ENCODE measurements around the gene CRYBB3.
"Not testable (repeated sequence)": the region's sequence is repeated elsewhere in the genome, so short reads cannot be mapped to it uniquely, and the experiment has no call there.

Gene CRYBB3

DNA sequence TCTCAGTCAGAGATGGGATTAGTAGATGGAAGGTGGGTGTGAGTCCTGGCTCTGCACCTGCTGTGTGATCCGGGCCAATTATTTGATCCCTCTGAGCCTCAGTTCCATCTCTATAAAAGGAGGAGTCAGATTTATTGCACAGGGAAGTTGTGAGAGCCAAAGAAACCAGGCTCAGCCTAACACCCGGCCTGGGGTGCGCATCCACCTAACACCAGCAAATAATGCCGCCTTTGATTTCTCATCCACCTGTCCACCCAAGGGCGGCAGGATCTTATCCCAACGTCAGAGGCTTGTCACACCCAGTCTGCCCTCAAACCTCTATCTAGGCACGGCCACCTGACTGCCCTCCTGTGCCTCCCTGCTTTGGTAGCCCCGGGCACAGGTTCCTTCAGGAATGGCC, 22.1 kb downstream of the CRYBB3 start:
- DNase-seq (ENCODE audit: extremely low spot score), result no peak
- ChIA-PET POLR2A (no interaction called here), CTCF (no interaction called here)
- TF ChIP-seq, protein P1, sequence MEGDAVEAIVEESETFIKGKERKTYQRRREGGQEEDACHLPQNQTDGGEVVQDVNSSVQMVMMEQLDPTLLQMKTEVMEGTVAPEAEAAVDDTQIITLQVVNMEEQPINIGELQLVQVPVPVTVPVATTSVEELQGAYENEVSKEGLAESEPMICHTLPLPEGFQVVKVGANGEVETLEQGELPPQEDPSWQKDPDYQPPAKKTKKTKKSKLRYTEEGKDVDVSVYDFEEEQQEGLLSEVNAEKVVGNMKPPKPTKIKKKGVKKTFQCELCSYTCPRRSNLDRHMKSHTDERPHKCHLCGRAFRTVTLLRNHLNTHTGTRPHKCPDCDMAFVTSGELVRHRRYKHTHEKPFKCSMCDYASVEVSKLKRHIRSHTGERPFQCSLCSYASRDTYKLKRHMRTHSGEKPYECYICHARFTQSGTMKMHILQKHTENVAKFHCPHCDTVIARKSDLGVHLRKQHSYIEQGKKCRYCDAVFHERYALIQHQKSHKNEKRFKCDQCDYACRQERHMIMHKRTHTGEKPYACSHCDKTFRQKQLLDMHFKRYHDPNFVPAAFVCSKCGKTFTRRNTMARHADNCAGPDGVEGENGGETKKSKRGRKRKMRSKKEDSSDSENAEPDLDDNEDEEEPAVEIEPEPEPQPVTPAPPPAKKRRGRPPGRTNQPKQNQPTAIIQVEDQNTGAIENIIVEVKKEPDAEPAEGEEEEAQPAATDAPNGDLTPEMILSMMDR (IDR thresholded peaks at IDR 0.05; ENCODE audit: control extremely low read depth, extremely low read depth, low read depth, missing control alignments), result no peak

DNA sequence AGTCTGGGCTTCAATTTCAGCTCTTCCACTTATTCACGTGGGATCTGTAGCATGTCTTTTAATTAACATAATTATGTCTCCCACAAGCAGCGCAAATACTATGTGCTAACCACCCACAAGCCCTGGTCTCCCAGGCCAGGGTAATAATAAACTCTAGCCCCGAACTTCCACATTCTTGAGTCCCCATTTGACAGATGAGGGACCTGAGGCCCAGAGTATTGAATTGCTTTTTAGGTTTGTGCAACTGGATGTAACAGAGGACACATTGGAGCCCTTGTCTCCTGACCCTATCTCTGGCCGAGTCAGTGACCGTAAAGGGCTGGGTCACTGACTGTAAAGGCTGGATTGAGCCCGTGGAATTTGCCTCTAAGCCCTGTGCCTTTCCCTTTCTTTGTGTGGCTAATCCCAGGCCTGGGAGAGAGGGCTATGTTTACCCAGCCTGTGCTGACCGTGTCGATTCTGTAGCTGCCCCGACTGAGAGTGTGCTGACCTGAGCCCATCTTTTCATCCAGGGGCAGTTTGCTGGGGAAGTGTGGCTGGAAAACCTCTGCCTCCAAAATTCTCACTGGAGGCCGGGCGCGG, 23.7 kb downstream of the CRYBB3 start:
- CTCF ChIA-PET, result interaction anchor here (4.8 kb wide), 1 partner anchor 21 kb away, joined by 16 read pairs; no protein-coding TSS in a partner anchor
- DNase-seq (ENCODE audit: extremely low spot score), result no peak

DNA sequence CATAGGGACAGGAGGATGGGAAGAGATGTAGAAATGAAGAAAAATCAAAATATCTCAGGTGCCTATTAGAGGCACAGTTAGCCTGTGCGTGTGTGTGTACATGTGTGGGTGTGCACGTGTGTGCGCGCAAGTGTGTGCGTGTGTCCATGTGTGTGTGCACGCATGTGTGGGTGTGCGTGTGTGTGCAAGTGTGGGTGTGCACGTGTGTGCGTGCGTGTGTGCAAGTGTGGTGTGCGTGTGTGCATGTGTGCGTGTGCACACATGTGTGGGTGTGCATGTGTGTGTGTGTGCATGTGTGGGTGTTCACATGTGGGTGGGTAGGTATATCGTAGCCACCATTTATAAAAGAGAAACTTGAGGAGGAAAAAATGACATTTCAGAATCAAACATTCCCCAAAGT, 29.2 kb downstream of the CRYBB3 start:
- TF ChIP-seq, protein P1 (IDR thresholded peaks at IDR 0.05; ENCODE audit: control extremely low read depth, extremely low read depth, low read depth, missing control alignments), result no peak
- ChIA-PET CTCF (no interaction called here), POLR2A (no interaction called here)
- no peak for DNase-seq (ENCODE audit: extremely low spot score)

More for the DNA sequence above, 23.7 kb downstream of the CRYBB3 start:
- POLR2A ChIA-PET, result no interaction called here
- TF ChIP-seq, protein P1 (IDR thresholded peaks at IDR 0.05; ENCODE audit: control extremely low read depth, extremely low read depth, low read depth, missing control alignments), result no peak

DNA sequence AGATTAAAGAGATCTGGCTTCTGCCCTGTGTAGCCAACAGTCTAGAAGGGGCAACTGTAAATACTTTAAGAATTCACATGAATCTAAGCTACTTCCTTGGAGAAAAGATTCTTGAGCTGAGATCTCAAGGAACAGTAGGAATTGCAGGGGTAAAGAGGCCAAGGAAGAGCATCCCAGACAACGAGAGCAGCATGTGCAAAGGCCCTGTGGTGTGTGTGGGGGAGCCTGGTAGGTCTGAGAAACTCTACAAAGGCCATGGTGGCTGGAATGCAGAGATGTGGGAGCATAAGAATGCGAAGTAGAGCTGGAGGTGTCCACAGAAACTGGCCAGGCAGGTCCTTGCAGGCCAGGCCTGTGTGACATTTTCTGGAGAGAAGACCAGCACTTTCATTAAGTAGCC, 31.1 kb downstream of the CRYBB3 start:
- POLR2A ChIA-PET; DNase-seq (ENCODE audit: extremely low spot score); CTCF ChIA-PET: not testable (repeated sequence)

DNA sequence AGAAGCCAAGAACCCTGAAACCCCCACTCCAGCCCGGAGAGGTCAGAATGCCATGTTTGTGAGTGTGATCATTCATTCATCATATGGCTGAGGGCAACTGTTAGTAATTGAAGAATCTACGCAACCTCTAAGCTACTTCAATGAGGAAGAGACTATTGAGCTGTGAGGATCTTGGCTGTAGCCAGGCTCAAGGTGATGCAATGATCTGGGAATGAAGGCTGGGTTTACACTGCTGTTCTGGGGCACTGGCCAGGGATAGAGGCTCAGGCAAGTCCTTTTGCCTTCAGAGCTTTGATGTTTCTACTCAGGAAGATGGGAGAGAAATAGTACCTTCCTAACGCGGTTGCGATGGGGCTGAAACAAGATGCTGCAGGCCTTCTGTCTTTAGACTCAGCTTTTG, 32.6 kb downstream of the CRYBB3 start:
- TF ChIP-seq, protein P1 (IDR thresholded peaks at IDR 0.05; ENCODE audit: control extremely low read depth, extremely low read depth, low read depth, missing control alignments), result no peak
- DNase-seq (ENCODE audit: extremely low spot score), result no peak
- POLR2A ChIA-PET, result no interaction called here
- CTCF ChIA-PET, result no interaction called here

DNA sequence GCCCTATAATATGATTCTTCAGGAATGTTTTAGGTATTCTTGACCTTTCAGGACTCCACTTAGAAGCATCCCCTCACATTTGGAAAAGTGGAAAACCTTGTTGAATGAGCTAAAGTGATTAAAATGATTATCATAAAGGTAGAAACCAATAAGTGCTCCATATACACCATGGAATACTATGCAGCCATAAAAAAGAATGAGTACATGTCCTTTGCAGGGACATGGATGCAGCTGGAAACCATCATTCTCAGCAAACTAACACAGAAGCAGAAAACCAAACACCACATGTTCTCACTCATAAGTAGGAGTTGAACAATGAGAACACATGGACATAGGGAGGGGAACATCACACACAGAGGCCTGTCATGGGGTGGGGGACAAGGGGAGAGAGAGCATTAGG, 34.0 kb downstream of the CRYBB3 start:
- DNase-seq (ENCODE audit: extremely low spot score); POLR2A ChIA-PET; CTCF ChIA-PET: not testable (repeated sequence)

DNA sequence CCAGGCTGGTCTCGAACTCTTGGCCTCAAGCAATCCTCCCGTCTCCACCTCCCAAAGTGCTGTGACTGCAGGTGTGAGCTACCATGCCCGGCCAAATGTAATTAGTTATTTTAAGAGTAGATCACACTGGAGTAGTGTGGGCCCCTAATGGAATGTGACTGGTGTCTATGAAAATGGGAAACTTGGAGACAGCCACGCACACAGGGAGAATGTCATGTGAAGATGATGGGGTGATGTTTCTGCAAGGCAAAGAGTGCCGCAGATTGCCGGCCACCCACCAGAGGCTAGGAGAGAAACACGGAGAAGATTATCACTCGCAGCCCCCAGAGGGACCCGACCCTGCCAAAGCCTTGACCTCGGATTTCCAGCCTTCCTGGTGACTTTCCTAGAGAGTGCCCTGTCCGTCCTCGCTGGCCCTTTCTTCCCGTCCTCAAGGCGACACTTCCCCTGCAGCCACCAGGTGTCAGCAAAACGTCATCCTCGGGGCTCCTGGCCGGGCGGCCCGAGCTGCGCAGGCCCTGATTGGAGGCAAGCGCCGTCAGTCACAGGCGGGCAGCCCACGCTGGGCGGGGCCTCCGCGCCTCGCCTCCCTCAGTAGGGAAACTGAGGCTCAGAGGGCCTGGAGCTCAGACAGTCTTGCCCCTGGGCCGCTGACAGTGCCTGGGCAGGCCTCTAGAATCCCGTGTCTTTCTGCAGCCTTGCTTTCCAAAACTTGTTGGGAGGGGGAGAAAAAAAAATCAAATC, 36.1 kb downstream of the CRYBB3 start:
- TF ChIP-seq, protein P1 (IDR thresholded peaks at IDR 0.05; ENCODE audit: control extremely low read depth, extremely low read depth, low read depth, missing control alignments), result peak; percentile 91
- DNase-seq (ENCODE audit: extremely low spot score), result peak; percentile 98
- ChIA-PET CTCF (interaction anchor here (0.7 to 2.2 kb wide), 7 partner anchors 11 to 536 kb away, joined by 3 to 9 read pairs (median 3); no protein-coding TSS in a partner anchor), POLR2A (no interaction called here)
